Type B pancreatic cell (in vitro differentiated cells): ENCODE data around the gene ZNF681. TPM values are rescaled to one million over a fixed set of nuclear protein-coding genes. Genes with fewer than 3 reads are reported as not detected.

ENCODE experiments used
- DNase-seq: peaks from one replicate; pipeline ENCODE4 v3.0.0; 2021; ENCODE audit warnings: mixed read lengths; ENCODE audit not compliant: unreplicated experiment; ENCODE audit errors: extremely low spot score
- H3K27ac Mint-ChIP-seq: 2 replicates; pipeline ENCODE4 v1.8.0; 2021; ENCODE audit warnings: mild to moderate bottlenecking, mixed read lengths
- H3K27me3 Mint-ChIP-seq: 2 replicates; pipeline ENCODE4 v1.8.0; 2021; ENCODE audit warnings: mixed read lengths
- H3K36me3 Mint-ChIP-seq: 2 replicates; pipeline ENCODE4 v1.8.0; 2021; ENCODE audit warnings: mixed read lengths
- H3K4me1 Mint-ChIP-seq: one replicate; pipeline ENCODE4 v1.8.0; 2021; ENCODE audit warnings: mixed read lengths; ENCODE audit not compliant: unreplicated experiment
- H3K4me3 Mint-ChIP-seq: 2 replicates; pipeline ENCODE4 v1.8.0; 2021; ENCODE audit warnings: mild to moderate bottlenecking, mixed read lengths
- H3K9me3 Mint-ChIP-seq: 2 replicates; pipeline ENCODE4 v1.8.0; 2021; ENCODE audit warnings: mixed read lengths
- CTCF ChIP-seq: fragments of 200-600 bp; sonication (generic); conservative IDR thresholded peaks from 2 replicates; pipeline ENCODE4 v1.5.0; 2021; ENCODE audit warnings: antibody characterized with exemption, mild to moderate bottlenecking
- total RNA-seq: library from RNA; stranded (reverse); gene quantifications from 2 replicates; pipeline ENCODE4 v1.2.1, GENCODE V29; 2021; ENCODE audit warnings: low replicate concordance

ZNF681 gene
- total RNA-seq, 1 donor from 2014 or later = 8.5 TPM

- no peaks in the 10 kb centered on the region for H3K4me1 Mint-ChIP-seq
- H3K4me3 Mint-ChIP-seq = no peak overlapping the region
- no peaks in the 10 kb centered on the region for H3K27me3 Mint-ChIP-seq
- H3K9me3 Mint-ChIP-seq = no peaks in the 10 kb centered on the region
- H3K36me3 Mint-ChIP-seq = peaks cover 55% of the 10 kb centered on the region
- TF ChIP-seq CTCF = no peak
- no peak for DNase-seq
- H3K27ac Mint-ChIP-seq = no peak overlapping the region
Measured at GRCh38 chr19:23789246-23789645, 30.6 kb upstream of the ZNF681 start.

DNA sequence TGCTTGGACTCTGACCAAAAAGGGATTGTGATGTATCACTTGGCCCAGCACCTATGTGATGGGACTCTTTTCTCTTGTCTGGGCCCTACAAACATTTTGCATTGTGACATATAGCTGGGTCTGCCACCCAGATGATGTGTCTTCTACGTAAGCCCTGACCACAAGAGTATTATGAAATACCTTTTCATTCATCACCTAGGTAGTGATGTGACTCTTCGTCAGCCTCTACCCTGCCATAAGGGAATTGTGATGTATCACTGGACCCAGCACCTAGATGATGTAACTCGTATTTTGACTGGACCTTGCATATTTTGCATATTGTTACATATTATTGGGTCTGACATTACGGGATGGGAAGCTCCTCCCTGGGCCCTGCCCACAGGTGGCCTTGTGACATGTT, 29.7 kb upstream of the ZNF681 start:
- Mint-ChIP-seq H3K36me3 (peaks cover 58% of the 10 kb centered on the region), H3K27me3 (no peaks in the 10 kb centered on the region), H3K9me3 (no peaks in the 10 kb centered on the region), H3K4me3 (no peak overlapping the region), H3K4me1 (no peaks in the 10 kb centered on the region), H3K27ac (no peak overlapping the region)
- DNase-seq = no peak
- no peak for TF ChIP-seq CTCF

DNA sequence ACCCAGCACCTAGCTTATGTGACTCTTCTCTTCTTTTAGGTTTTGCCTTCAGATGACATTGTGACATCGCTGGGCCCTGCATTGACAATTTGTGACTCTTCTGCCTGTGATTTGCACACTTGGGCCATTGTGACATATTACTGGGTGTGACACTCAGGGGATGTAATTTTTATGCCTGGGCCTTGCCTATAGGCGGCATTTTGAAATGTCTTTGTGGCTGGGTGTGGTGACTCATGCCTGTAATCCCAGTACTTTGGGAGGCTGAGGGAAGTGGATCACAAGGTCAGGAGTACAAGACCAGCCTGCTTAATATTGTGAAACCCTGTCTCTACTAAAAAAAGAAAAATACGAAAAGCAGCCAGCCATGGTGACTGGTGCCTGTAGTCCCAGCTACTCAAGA, 28.4 kb upstream of the ZNF681 start:
- DNase-seq = no peak
- Mint-ChIP-seq H3K4me1 (no peaks in the 10 kb centered on the region), H3K9me3 (no peaks in the 10 kb centered on the region), H3K27me3 (no peaks in the 10 kb centered on the region), H3K4me3 (no peak overlapping the region), H3K36me3 (peaks cover 59% of the 10 kb centered on the region), H3K27ac (peak overlapping the region; percentile 90)
- TF ChIP-seq CTCF = no peak

DNA sequence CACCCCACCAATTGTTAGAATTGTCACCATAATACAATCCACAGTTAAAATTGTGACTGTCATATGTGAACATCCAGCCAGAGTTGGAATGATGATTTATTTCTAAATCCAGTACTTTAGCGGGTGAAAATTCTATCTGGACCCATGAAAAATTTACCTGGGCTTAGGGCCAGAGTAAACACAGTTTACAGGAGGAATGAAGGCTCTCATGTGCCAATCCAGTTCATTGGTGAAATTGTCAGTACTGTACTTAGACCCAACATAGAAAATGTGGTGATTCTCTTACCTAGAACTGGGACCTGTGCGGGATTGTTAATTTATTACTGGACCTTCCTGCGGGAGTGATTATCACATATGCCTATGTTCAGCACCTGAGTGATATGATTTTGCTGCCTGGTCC, 27.3 kb upstream of the ZNF681 start:
- no peak for DNase-seq
- peak overlapping the region; percentile 32 for H3K27ac Mint-ChIP-seq
- H3K36me3 Mint-ChIP-seq = peaks cover 62% of the 10 kb centered on the region
- no peaks in the 10 kb centered on the region for H3K27me3 Mint-ChIP-seq
- no peaks in the 10 kb centered on the region for H3K4me1 Mint-ChIP-seq
- H3K4me3 Mint-ChIP-seq = no peak overlapping the region
- no peaks in the 10 kb centered on the region for H3K9me3 Mint-ChIP-seq
- TF ChIP-seq CTCF = no peak

GRCh38 chr19:23784274-23784673, 25.6 kb upstream of the ZNF681 start:
- Mint-ChIP-seq H3K27ac (no peak overlapping the region), H3K9me3 (peaks cover 7% of the 10 kb centered on the region), H3K4me1 (no peaks in the 10 kb centered on the region), H3K27me3 (no peaks in the 10 kb centered on the region), H3K36me3 (peaks cover 73% of the 10 kb centered on the region), H3K4me3 (no peak overlapping the region)
- TF ChIP-seq CTCF = no peak
- DNase-seq = no peak

GRCh38 chr19:23783636-23784035, 24.9 kb upstream of the ZNF681 start:
- Mint-ChIP-seq H3K27ac (no peak overlapping the region), H3K36me3 (peaks cover 74% of the 10 kb centered on the region), H3K4me1 (no peaks in the 10 kb centered on the region), H3K27me3 (no peaks in the 10 kb centered on the region), H3K9me3 (peaks cover 8% of the 10 kb centered on the region), H3K4me3 (no peak overlapping the region)
- DNase-seq = no peak
- no peak for TF ChIP-seq CTCF
